Measurements from ENCODE around the gene ZNF311.

The ZNF311 gene

GRCh38 chr6:28981833-28982475 lies 23.2 kb downstream of the ZNF311 start:
- Histone ChIP-seq H3K36me3 (ENCODE audit: control insufficient read depth in 1 of 2, insufficient read depth in 2 of 2, low read length in 2 of 2) (no peaks in the 10 kb centered on the region), H3K9ac (ENCODE audit: low read length) (peak overlapping the region; percentile 71), H3K27me3 (ENCODE audit: insufficient read depth, low read length) (no peaks in the 10 kb centered on the region), H3K23ac (ENCODE audit: low read length) (no peak overlapping the region), H4K91ac (ENCODE audit: low read depth, low read length) (no peak overlapping the region), H3K4me1 (ENCODE audit: control insufficient read depth in 1 of 2, insufficient read depth in 2 of 2, low read length in 2 of 2) (peaks cover 21 to 26% of the 10 kb centered on the region in 2 experiments), H3K18ac (ENCODE audit: low read length) (no peak overlapping the region), H2BK5ac (ENCODE audit: low read depth, low read length, poor library complexity) (peak overlapping the region; percentile 59), H3K4me3 (ENCODE audit: low read depth, low read length) (peak overlapping the region; percentile 80), H3K4ac (ENCODE audit: low read depth, low read length) (no peak overlapping the region), H3K79me2 (ENCODE audit: control insufficient read depth, insufficient read depth, low read length, poor library complexity) (peaks cover 9% of the 10 kb centered on the region), H2AFZ (ENCODE audit: insufficient read depth, low read length, poor library complexity) (no peak overlapping the region), H2BK120ac (ENCODE audit: insufficient read depth, low read length, poor library complexity) (no peak overlapping the region), H3K79me1 (ENCODE audit: low read length) (peaks cover 27% of the 10 kb centered on the region), H4K8ac (ENCODE audit: low read depth, low read length) (no peak overlapping the region), H3K4me2 (ENCODE audit: low read length) (peak overlapping the region; percentile 87), H3K14ac (ENCODE audit: low read length) (no peak overlapping the region), H3K27ac (ENCODE audit: low read depth, low read length) (no peak overlapping the region), H2BK12ac (ENCODE audit: low read length) (no peak overlapping the region), H4K12ac (ENCODE audit: low read depth, low read length) (no peak overlapping the region), H3K9me3 (ENCODE audit: insufficient read depth, low read depth, low read length) (no peaks in the 10 kb centered on the region), H2AK5ac (ENCODE audit: low read length) (no peak overlapping the region)
- peak; percentile 93 to 99 for DNase-seq
- WGBS (ENCODE audit: extremely low coverage, insufficient coverage, insufficient read length), result no CpG with 5 or more reads among the region's 23 CpGs

- Histone ChIP-seq H3K23ac (ENCODE audit: low read length) (no peak overlapping the region), H2AK5ac (ENCODE audit: low read length) (no peak overlapping the region), H3K14ac (ENCODE audit: low read length) (no peak overlapping the region), H3K79me2 (ENCODE audit: control insufficient read depth, insufficient read depth, low read length, poor library complexity) (peaks cover 9% of the 10 kb centered on the region), H2BK120ac (ENCODE audit: insufficient read depth, low read length, poor library complexity) (no peak overlapping the region), H3K9ac (ENCODE audit: low read length) (no peak overlapping the region), H3K4ac (ENCODE audit: low read depth, low read length) (no peak overlapping the region), H4K91ac (ENCODE audit: low read depth, low read length) (no peak overlapping the region), H2BK12ac (ENCODE audit: low read length) (no peak overlapping the region), H3K27me3 (ENCODE audit: insufficient read depth, low read length) (no peaks in the 10 kb centered on the region), H3K9me3 (ENCODE audit: insufficient read depth, low read depth, low read length) (no peaks in the 10 kb centered on the region), H2AFZ (ENCODE audit: insufficient read depth, low read length, poor library complexity) (no peak overlapping the region), H3K4me1 (ENCODE audit: control insufficient read depth in 1 of 2, insufficient read depth in 2 of 2, low read length in 2 of 2) (peaks cover 21 to 26% of the 10 kb centered on the region in 2 experiments), H2BK5ac (ENCODE audit: low read depth, low read length, poor library complexity) (no peak overlapping the region), H3K4me3 (ENCODE audit: low read depth, low read length) (no peak overlapping the region), H3K27ac (ENCODE audit: low read depth, low read length) (peak overlapping the region; percentile 98), H3K18ac (ENCODE audit: low read length) (no peak overlapping the region), H3K36me3 (ENCODE audit: control insufficient read depth in 1 of 2, insufficient read depth in 2 of 2, low read length in 2 of 2) (no peaks in the 10 kb centered on the region), H3K79me1 (ENCODE audit: low read length) (peaks cover 30% of the 10 kb centered on the region), H3K4me2 (ENCODE audit: low read length) (peak overlapping the region; percentile 64), H4K8ac (ENCODE audit: low read depth, low read length) (no peak overlapping the region), H4K12ac (ENCODE audit: low read depth, low read length) (no peak overlapping the region)
- WGBS (ENCODE audit: extremely low coverage, insufficient coverage, insufficient read length), result no CpG with 5 or more reads among the region's 13 CpGs
- DNase-seq, result peak; percentile 70 to 94
Observed at GRCh38 chr6:28981431-28981832, 23.7 kb downstream of the ZNF311 start.

- Histone ChIP-seq H3K27ac (ENCODE audit: low read depth, low read length) (peak overlapping the region; percentile 98), H2AK5ac (ENCODE audit: low read length) (no peak overlapping the region), H3K14ac (ENCODE audit: low read length) (no peak overlapping the region), H4K12ac (ENCODE audit: low read depth, low read length) (no peak overlapping the region), H2BK120ac (ENCODE audit: insufficient read depth, low read length, poor library complexity) (peak overlapping the region; percentile 94), H2AFZ (ENCODE audit: insufficient read depth, low read length, poor library complexity) (peak overlapping the region; percentile 23), H3K9ac (ENCODE audit: low read length) (no peak overlapping the region), H3K9me3 (ENCODE audit: insufficient read depth, low read depth, low read length) (no peaks in the 10 kb centered on the region), H3K27me3 (ENCODE audit: insufficient read depth, low read length) (no peaks in the 10 kb centered on the region), H3K79me2 (ENCODE audit: control insufficient read depth, insufficient read depth, low read length, poor library complexity) (peaks cover 9% of the 10 kb centered on the region), H3K36me3 (ENCODE audit: control insufficient read depth in 1 of 2, insufficient read depth in 2 of 2, low read length in 2 of 2) (no peaks in the 10 kb centered on the region), H4K8ac (ENCODE audit: low read depth, low read length) (peak overlapping the region; percentile 71), H3K79me1 (ENCODE audit: low read length) (peaks cover 30% of the 10 kb centered on the region), H3K4me2 (ENCODE audit: low read length) (peak overlapping the region; percentile 64), H3K4me1 (ENCODE audit: control insufficient read depth in 1 of 2, insufficient read depth in 2 of 2, low read length in 2 of 2) (peaks cover 20 to 22% of the 10 kb centered on the region in 2 experiments), H2BK5ac (ENCODE audit: low read depth, low read length, poor library complexity) (peak overlapping the region; percentile 84), H3K4ac (ENCODE audit: low read depth, low read length) (no peak overlapping the region), H3K18ac (ENCODE audit: low read length) (no peak overlapping the region), H3K4me3 (ENCODE audit: low read depth, low read length) (no peak overlapping the region), H3K23ac (ENCODE audit: low read length) (no peak overlapping the region), H2BK12ac (ENCODE audit: low read length) (no peak overlapping the region), H4K91ac (ENCODE audit: low read depth, low read length) (peak overlapping the region; percentile 76)
- WGBS (ENCODE audit: extremely low coverage, insufficient coverage, insufficient read length), result no CpG with 5 or more reads among the region's 16 CpGs
- DNase-seq, result peak; percentile 88 to 92
Observed at GRCh38 chr6:28980852-28981430, 24.2 kb downstream of the ZNF311 start.

GRCh38 chr6:28980137-28980851 lies 24.8 kb downstream of the ZNF311 start:
- H2BK120ac ChIP-seq (ENCODE audit: insufficient read depth, low read length, poor library complexity), result peak overlapping the region; percentile 94
- peaks cover 9% of the 10 kb centered on the region for H3K79me2 ChIP-seq (ENCODE audit: control insufficient read depth, insufficient read depth, low read length, poor library complexity)
- H3K4me2 ChIP-seq (ENCODE audit: low read length), result peak overlapping the region; percentile 64
- H2BK12ac ChIP-seq (ENCODE audit: low read length), result peak overlapping the region; percentile 74
- no peak overlapping the region for H3K23ac ChIP-seq (ENCODE audit: low read length)
- peak overlapping the region; percentile 86 for H2AK5ac ChIP-seq (ENCODE audit: low read length)
- peak overlapping the region; percentile 16 for H3K18ac ChIP-seq (ENCODE audit: low read length)
- peaks cover 18 to 19% of the 10 kb centered on the region in 2 experiments for H3K4me1 ChIP-seq (ENCODE audit: control insufficient read depth in 1 of 2, insufficient read depth in 2 of 2, low read length in 2 of 2)
- no peak for DNase-seq
- H3K14ac ChIP-seq (ENCODE audit: low read length), result peak overlapping the region; percentile 84
- no peaks in the 10 kb centered on the region for H3K9me3 ChIP-seq (ENCODE audit: insufficient read depth, low read depth, low read length)
- H4K8ac ChIP-seq (ENCODE audit: low read depth, low read length), result peak overlapping the region; percentile 70
- peak overlapping the region; percentile 84 for H3K27ac ChIP-seq (ENCODE audit: low read depth, low read length)
- H3K9ac ChIP-seq (ENCODE audit: low read length), result no peak overlapping the region
- no peak overlapping the region for H3K4me3 ChIP-seq (ENCODE audit: low read depth, low read length)
- H4K12ac ChIP-seq (ENCODE audit: low read depth, low read length), result no peak overlapping the region
- no peaks in the 10 kb centered on the region for H3K36me3 ChIP-seq (ENCODE audit: control insufficient read depth in 1 of 2, insufficient read depth in 2 of 2, low read length in 2 of 2)
- peak overlapping the region; percentile 89 for H2BK5ac ChIP-seq (ENCODE audit: low read depth, low read length, poor library complexity)
- peak overlapping the region; percentile 47 for H3K4ac ChIP-seq (ENCODE audit: low read depth, low read length)
- H3K79me1 ChIP-seq (ENCODE audit: low read length), result peaks cover 28% of the 10 kb centered on the region
- H4K91ac ChIP-seq (ENCODE audit: low read depth, low read length), result peak overlapping the region; percentile 84
- no peaks in the 10 kb centered on the region for H3K27me3 ChIP-seq (ENCODE audit: insufficient read depth, low read length)
- WGBS (ENCODE audit: extremely low coverage, insufficient coverage, insufficient read length), result no CpG with 5 or more reads among the region's 8 CpGs
- H2AFZ ChIP-seq (ENCODE audit: insufficient read depth, low read length, poor library complexity), result no peak overlapping the region

Data from trophoblast cell (in vitro differentiated cells and primary cell).